GM12864 (cell line): ENCODE results near the gene LCOR.
"Not testable (repeated sequence)": the region's sequence is repeated elsewhere in the genome, so short reads cannot be mapped to it uniquely, and the experiment has no call there.

ENCODE experiments used
- DNase-seq: peaks from one replicate; pipeline ENCODE4 v3.0.0-alpha.2; 2011; ENCODE audit warnings: low read depth
- H3K4me3 ChIP-seq: 2 replicates; pipeline ENCODE4 v1.5.1; 2011; ENCODE audit warnings: mild to moderate bottlenecking, low read depth, low read length, control low read depth
- CTCF ChIP-seq: IDR thresholded peaks from 2 replicates; pipeline ENCODE4 v1.5.1; 2011; ENCODE audit warnings: low read depth, mild to moderate bottlenecking, moderate library complexity, low read length, control low read depth, inconsistent platforms; ENCODE audit errors: missing control alignments

The LCOR gene

GRCh38 chr10:96924861-96925260, 92.8 kb downstream of the LCOR start:
- H3K4me3 ChIP-seq, result no peak overlapping the region
- no peak for TF ChIP-seq CTCF
- no peak for DNase-seq

- no peak for DNase-seq
- H3K4me3 ChIP-seq, result no peak overlapping the region
- TF ChIP-seq CTCF, result no peak
These were observed 98.4 kb downstream of the LCOR start for GRCh38 chr10:96930469-96930868.

- TF ChIP-seq CTCF, result no peak
- no peak overlapping the region for H3K4me3 ChIP-seq
- DNase-seq, result no peak
These were observed 103.0 kb downstream of the LCOR start for GRCh38 chr10:96935148-96935547.

- no peak for DNase-seq
- no peak overlapping the region for H3K4me3 ChIP-seq
- no peak for TF ChIP-seq CTCF
These were observed 103.7 kb downstream of the LCOR start for GRCh38 chr10:96935810-96936209.

- not testable (repeated sequence) for H3K4me3 ChIP-seq, DNase-seq
These were observed 111.1 kb downstream of the LCOR start for GRCh38 chr10:96943161-96943560.

GRCh38 chr10:96947036-96947435, 114.9 kb downstream of the LCOR start:
- no peak for TF ChIP-seq CTCF
- no peak overlapping the region for H3K4me3 ChIP-seq
- DNase-seq, result no peak

GRCh38 chr10:96949039-96949683, 117.1 kb downstream of the LCOR start:
- no peak for DNase-seq
- no peak overlapping the region for H3K4me3 ChIP-seq
- no peak for TF ChIP-seq CTCF
